ENCODE results near the gene FZD7.
A peak's percentile ranks its signal among the peaks of the same experiment; 100 is the strongest.

Gene FZD7

DNA sequence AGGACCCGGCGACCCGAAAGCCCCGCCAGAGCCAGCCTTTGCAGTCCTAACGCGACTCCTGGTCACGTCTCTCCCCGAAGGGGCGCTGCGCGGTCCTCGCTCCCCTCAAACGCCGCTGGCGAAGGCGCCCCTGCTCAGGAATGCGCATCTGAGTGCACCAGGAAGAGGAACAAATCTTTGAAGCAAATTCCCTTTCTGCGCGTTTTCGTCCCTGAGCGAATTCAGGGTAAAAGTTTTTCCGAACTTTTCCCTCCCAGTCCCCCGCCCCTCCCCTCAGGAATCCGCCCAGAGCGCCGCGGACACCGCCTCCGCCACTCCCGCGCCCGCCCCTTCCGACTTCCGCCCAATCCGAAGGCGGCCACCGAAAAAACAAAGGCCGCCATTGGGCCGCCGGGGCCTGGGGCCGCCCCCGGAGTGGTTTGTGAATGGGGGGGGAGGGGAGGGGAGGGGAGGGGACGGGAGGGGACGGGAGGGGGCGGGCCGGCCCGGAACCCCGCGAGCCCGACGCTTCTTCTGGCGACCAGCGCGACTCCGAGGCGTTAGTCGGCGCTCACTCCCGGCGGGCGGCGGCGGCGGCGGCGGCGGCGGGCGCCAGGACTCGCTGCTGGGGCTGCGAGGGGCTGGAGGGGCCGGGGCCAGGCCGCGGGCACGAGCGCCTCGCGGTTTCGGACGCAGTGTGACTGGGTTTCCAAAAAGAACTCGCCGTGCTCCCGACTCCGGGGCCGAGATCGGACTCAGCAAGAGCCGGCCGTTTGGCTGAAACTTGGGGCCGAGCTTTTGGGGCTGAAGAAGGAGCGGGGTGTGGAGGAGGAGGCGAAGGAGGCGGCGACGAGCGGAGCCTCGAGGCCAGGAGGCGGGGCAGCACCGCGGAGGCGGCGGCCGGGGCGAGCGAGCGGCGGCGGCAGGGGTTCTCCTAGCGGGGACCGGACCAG, at the start of gene FZD7:
TSS of gene FZD7 (plus strand) at position 539 of the 932 bp plus-strand sequence. CDS start 793 bp downstream, outside the sequence.
- peak in 50 of 51 donors; percentile 31 to 89 (median 72) for DNase-seq

- DNase-seq, result no peak
Measured at GRCh38 chr2:201984333-201984732, 49.3 kb upstream of the FZD7 start.

- peak in 49 of 51 donors; percentile 16 to 94 (median 65) for DNase-seq
Measured at GRCh38 chr2:201984800-201985525, 48.7 kb upstream of the FZD7 start.

DNA sequence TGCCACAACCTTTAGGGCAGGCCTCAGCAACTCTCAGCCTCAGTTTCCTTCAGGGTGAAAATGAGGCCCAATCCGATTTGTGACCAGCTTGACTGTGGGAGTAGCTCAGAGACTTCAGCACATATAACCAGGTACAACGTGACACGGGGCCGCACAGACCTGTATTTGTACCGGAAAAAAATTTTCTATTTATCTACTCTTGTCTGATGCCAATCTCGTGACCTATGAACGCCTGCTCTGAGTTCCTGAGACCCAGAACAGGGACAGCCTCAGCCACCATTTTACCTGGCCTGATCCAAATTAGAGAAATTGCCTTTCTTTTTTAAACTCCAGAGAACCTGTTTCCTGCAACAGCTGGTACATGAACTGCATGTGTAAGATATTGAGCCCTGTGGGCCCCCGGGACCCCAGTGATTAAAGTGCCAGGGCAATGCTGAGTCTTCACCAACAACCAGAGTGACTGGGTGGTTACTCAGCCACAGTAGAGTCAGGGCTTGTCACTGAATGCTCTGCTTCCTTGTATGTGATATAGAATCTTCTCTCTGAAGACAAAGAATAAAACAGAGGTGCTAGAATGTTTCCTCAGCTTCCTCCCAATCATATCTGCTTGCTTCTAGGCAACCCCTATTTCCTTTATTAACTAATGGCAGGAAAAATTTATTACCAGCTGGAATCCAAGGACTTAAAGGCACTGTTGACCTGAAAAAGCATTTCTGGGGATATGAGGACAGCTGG, 47.8 kb upstream of the FZD7 start:
- DNase-seq, result peak in 1 of 51 donors; percentile 54

- DNase-seq, result no peak
Measured at GRCh38 chr2:201986463-201986735, 47.3 kb upstream of the FZD7 start.

DNA sequence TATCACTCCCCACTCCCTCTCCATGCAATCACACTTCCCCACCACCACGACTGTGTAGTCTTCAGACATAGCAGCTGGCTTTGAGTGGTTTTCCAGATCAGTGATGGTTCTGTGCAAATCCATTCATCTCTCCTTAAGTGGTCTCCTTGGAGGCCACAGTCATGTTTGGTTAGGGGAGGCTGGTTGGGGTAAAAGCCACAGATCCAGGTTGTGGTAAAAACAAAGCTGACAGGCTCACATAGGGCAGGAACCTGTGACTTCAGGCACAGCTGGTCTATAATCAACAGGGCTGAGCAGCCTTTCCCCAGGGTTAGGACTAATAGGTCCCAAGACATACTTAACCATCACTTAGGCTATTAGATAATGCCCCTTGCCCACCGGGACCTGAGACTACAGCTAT, 46.2 kb upstream of the FZD7 start:
- DNase-seq, result no peak

DNA sequence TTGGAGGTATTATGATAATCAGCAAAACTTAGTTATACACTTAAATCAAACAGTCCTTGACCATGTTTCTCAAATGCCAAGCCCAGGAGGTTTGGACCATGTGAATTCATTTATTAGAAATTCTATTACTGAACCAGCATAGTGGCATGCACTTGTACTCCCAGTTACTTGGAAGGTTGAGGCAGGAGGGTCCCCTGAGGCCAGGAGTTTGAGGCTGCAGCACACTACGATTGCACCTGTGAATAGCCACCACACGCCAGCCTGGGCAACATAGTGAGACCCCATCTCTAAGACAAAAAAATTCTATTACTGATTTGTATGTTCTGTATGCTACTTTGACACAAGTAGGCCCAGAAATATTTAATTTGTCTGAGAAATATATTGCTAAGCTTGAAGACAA, 43.6 kb upstream of the FZD7 start:
- no peak for DNase-seq

GRCh38 chr2:201992960-201993359, 40.7 kb upstream of the FZD7 start:
- DNase-seq, result no peak

DNA sequence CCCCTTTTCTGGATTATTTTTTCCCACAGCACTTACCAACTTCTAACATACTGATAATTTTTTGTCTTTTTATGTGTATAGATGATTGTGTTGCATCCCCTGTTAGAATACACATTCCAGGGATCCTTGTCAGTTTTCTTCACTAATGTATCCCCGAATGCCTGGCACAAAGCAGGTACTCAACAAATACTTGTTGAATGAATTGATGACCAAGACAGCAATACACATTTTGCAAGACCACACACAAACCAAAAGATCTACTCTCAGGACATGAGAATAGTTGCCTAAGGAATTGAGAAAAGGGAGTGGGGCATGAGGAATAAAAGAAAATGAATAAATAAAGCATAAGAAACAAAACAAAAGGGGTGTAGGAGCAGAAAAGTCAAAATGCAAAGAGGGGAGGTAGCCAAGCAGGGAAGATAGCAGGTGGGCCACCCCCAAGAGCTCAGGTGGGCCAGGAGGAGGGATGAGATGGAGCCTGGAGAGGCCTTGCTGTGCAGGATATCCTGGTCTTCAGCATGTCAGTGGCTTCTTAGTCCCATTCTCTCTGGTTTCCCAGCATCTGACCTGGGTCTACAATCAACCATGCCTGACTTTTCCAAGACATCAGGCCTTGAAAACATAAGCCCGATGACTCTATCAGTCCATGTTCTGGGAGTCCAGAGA, 38.5 kb upstream of the FZD7 start:
- DNase-seq, result no peak

GRCh38 chr2:201996006-201996405, 37.6 kb upstream of the FZD7 start:
- no peak for DNase-seq

DNA sequence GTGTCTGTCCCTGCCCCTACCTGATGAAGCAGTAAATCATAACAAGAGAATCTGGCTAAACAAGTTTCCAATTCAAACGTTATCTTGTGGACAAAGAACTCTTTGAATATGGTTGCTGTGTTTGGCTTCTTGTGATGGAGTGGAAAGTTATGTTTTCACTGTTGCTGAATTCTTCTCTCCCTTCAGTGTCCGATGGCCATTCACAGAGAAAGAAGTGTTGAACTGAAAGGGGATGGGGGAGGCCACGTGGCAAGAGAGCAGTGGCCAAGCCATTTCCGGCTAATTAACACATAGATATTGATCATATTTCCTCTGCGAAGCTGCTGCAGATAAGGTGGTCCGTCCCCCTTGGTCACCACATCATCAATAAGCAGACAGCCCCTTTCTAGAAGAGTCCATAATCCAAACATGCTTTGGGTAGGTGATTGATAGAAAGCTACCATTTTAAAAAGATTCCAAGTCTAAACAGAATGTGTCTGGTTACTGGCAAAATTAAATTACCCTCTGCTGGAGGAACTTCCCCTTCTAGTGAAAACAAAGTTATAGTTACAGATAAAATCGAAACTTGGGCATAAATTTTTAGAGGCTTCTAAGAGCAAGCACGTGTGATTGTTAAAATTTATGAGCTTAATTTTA, 36.9 kb upstream of the FZD7 start:
- no peak for DNase-seq

DNA sequence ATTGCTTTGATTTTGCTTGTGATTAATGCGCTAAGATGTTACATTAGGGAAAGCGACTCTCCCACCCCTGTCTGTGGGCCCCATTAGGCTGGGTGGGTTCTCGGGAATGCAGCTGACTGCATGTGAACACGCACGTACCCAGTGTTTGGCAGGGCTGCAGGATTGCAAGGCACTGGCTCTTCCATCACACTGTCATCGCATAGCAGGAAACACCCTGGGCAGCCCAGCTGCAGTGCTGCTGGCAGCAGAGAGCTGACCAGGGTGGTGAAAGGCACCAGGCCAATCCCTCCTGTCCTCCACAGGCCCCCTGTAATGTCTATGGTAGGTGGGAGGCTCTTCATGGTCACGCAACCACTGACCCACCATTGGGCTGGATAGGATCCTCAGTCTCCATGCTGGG, 34.4 kb upstream of the FZD7 start:
- DNase-seq, result no peak

DNA sequence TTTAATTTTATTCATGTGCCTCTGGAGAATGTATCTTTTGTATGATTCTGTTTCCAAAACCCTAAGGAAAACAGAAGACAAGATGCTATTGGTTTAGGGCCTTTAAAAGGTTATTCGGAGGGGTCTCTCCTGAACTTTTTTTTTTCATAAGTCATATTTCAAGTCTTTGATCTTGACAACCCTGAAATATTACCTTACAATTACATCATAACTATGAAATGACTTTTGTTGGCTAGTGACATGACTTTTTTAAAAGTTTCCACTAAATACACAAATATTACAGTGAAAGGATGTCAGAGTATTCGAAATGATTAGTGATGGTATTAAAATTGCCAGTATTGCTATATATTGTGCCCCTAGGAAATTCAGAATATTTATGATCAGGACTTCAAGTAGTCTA, 31.8 kb upstream of the FZD7 start:
- DNase-seq, result no peak

GRCh38 chr2:202002381-202002780, 31.3 kb upstream of the FZD7 start:
- DNase-seq, result no peak

GRCh38 chr2:202005272-202005887, 28.3 kb upstream of the FZD7 start:
- no peak for DNase-seq

GRCh38 chr2:202006301-202006700, 27.4 kb upstream of the FZD7 start:
- no peak for DNase-seq

DNA sequence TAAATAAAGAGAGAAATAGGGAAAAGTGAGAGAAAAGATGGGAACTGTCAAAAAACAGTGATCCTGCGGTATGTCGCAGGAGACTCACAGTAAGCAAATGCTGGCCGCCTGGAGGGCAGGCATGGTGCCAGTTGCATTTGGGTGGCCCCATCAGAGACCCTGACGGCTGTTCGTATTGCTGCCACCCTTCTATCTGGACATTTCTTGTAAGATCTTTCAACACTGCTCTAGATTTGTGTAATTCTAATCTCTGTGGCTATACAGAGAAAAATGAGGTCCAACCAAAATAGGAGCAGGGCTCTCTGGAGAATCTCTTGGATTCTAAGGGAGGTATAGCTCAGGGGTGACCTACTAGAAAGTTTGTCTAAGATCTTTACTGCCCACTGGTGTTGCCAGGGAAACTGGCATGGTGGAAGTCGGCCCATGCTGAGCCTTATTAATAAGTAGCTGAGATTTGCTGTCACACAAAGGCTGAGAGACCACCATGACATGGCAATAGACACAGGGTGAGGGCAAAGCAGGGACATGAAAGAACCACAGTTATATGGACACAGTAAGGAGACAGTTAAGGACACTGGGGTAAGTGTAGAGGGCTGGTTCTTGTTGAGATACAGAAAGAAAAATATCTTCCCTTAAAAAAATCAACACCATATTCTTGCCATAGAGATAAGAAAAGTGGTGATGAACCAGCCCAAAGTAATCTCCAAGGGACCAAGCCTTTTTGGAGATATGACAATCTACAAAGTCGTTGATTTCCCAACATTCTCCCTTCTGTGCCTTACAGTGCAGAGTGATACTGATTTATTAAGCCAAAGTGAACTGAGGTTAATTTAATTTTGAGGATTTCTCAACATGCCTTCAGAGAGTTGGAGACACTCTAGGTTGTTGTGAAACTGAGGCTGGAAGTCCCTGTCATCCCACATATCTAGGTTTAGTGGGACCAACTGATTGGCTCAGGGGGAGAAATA, 26.4 kb upstream of the FZD7 start:
- no peak for DNase-seq

DNA sequence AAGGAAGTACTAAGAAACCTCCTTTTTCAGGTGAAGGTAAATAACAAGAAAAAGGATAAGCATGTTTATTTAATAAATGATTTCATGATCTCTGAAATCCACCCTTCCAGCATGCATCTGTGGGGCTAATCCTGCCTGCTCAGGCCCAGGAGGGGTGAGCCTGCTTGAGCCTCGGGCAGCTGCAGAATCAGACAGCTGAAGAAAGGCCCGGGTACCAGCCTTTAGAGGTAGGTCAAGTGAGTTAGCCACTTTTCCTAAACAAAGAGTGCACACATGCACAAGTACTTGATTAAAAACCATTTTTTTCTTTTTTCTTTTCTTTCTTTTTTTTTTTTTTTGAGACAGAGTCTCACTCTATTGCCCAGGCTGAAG, 25.7 kb upstream of the FZD7 start:
- DNase-seq, result no peak

DNA sequence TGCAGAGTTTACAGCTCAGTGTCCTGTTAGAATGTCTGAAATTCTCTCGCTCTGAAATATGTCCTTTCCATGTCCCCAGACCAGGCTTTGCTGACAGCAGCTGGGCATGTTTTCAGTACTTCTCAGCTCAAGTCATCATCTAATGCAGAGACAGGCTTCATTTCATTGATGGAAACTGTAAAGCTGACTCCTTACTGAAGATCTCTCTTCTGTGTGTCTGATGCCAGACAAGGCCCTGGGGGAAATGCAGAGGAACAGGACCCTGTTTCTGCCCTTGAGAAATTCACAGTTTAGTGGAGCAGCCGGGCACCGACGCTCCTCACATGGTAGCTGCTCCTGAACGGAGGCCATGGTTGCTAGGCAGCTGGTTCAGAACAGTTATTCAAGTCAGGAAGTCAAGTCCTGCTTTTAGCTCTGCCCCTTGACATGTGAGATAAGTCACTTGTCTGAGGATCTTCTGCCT, 24.6 kb upstream of the FZD7 start:
- DNase-seq, result peak in 13 of 51 donors; percentile 1 to 25 (median 5)

Measured in hypothalamus (tissue), 51 donors.